ENCODE measurements around the gene ATF6.

- TF ChIP-seq JUND (IDR thresholded peaks at IDR 0.05) (no peak), CTCF (IDR thresholded peaks at IDR 0.05; ENCODE audit: low read depth, low read length, missing input control) (no peak), ZBTB33 (IDR thresholded peaks at IDR 0.05) (no peak), HNF4G (IDR thresholded peaks at IDR 0.05) (no peak), NR2F2 (IDR thresholded peaks at IDR 0.05) (no peak), YY1 (IDR thresholded peaks at IDR 0.05) (no peak), RAD21 (IDR thresholded peaks at IDR 0.05) (no peak), REST (IDR thresholded peaks at IDR 0.05) (no peak)
Observed at GRCh38 chr1:161907265-161907664, 141.1 kb downstream of the ATF6 start.

Data from liver (tissue), 3 donors.